ENCODE results near the gene SNX2. TPM values are rescaled to one million over a fixed set of nuclear protein-coding genes. Genes with fewer than 3 reads are reported as not detected.

The SNX2 gene
- total and polyA plus RNA-seq, 9 of the 15 experiments (the other 6 are each of a cell fraction or from before 2014, with no cell fraction given): 35.2 to 86.0 (median 58.1) TPM

DNA sequence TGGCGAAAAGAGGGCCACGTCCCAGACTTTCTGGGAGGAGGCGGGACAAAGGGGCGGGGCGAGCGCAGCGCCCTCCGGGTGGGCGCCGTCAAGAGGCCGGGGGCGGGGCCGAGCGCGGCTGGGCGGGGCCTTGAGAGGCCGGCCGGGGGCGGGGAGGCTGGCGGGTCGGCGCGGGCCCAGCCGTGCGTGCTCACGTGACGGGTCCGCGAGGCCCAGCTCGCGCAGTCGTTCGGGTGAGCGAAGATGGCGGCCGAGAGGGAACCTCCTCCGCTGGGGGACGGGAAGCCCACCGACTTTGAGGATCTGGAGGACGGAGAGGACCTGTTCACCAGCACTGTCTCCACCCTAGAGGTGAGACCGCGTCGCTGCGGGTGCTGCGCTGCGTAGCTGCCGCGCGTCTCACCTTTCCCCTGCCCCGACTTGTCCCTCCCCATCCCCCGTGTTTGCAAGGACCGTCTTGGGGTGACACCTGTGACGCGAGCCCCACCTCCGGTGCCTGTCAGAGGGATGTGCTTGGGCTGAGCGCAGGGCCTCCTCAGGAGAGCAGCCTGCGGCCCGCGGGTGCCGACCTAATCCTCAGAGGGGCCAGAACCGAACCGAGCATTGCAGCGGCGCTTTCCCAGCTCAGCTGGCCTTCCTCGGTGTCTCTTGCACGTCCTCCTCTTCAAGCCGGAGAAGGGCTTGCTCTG, at the start of gene SNX2 (continued):
- TF ChIP-seq, protein P1, sequence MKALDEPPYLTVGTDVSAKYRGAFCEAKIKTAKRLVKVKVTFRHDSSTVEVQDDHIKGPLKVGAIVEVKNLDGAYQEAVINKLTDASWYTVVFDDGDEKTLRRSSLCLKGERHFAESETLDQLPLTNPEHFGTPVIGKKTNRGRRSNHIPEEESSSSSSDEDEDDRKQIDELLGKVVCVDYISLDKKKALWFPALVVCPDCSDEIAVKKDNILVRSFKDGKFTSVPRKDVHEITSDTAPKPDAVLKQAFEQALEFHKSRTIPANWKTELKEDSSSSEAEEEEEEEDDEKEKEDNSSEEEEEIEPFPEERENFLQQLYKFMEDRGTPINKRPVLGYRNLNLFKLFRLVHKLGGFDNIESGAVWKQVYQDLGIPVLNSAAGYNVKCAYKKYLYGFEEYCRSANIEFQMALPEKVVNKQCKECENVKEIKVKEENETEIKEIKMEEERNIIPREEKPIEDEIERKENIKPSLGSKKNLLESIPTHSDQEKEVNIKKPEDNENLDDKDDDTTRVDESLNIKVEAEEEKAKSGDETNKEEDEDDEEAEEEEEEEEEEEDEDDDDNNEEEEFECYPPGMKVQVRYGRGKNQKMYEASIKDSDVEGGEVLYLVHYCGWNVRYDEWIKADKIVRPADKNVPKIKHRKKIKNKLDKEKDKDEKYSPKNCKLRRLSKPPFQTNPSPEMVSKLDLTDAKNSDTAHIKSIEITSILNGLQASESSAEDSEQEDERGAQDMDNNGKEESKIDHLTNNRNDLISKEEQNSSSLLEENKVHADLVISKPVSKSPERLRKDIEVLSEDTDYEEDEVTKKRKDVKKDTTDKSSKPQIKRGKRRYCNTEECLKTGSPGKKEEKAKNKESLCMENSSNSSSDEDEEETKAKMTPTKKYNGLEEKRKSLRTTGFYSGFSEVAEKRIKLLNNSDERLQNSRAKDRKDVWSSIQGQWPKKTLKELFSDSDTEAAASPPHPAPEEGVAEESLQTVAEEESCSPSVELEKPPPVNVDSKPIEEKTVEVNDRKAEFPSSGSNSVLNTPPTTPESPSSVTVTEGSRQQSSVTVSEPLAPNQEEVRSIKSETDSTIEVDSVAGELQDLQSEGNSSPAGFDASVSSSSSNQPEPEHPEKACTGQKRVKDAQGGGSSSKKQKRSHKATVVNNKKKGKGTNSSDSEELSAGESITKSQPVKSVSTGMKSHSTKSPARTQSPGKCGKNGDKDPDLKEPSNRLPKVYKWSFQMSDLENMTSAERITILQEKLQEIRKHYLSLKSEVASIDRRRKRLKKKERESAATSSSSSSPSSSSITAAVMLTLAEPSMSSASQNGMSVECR (CRISPR knock-in tag; IDR thresholded peaks at IDR 0.05): peak; percentile 73
- TF ChIP-seq SMARCE1 (IDR thresholded peaks at IDR 0.05) (peak; percentile 22; the same call in 1 of the 2 replicates), COPS2 (conservative IDR thresholded peaks at IDR 0.05) (no peak), FOXJ3 (CRISPR knock-in tag; IDR thresholded peaks at IDR 0.05) (no peak), ATF7 (IDR thresholded peaks at IDR 0.05) (no peak), MXI1 (IDR thresholded peaks at IDR 0.05; ENCODE audit: low read depth, low read length) (peak; percentile 26; the same call in 1 of the 2 replicates), KDM2B (CRISPR knock-in tag; IDR thresholded peaks at IDR 0.05) (no peak), ZNF717 (CRISPR knock-in tag; IDR thresholded peaks at IDR 0.05) (no peak), HCFC1 (IDR thresholded peaks at IDR 0.05; ENCODE audit: low read depth, low read length) (peak; percentile 41; the same call in 1 of the 2 replicates), SLC30A9 (CRISPR knock-in tag; IDR thresholded peaks at IDR 0.05) (no peak), ZNF583 (CRISPR knock-in tag; IDR thresholded peaks at IDR 0.05) (no peak), ADNP (tag; IDR thresholded peaks at IDR 0.05) (no peak), ZNF507 (tag; conservative IDR thresholded peaks at IDR 0.05) (no peak), SP2 (IDR thresholded peaks at IDR 0.05; ENCODE audit: extremely low read depth, low read depth, low read length, poor library complexity, severe bottlenecking) (no peak), RNF2 (IDR thresholded peaks at IDR 0.05) (no peak), ZNF589 (CRISPR knock-in tag; IDR thresholded peaks at IDR 0.05; ENCODE audit: low read depth) (no peak), GABPB1 (CRISPR knock-in tag; IDR thresholded peaks at IDR 0.05) (peak; percentile 71)
- TF ChIP-seq, protein P2, sequence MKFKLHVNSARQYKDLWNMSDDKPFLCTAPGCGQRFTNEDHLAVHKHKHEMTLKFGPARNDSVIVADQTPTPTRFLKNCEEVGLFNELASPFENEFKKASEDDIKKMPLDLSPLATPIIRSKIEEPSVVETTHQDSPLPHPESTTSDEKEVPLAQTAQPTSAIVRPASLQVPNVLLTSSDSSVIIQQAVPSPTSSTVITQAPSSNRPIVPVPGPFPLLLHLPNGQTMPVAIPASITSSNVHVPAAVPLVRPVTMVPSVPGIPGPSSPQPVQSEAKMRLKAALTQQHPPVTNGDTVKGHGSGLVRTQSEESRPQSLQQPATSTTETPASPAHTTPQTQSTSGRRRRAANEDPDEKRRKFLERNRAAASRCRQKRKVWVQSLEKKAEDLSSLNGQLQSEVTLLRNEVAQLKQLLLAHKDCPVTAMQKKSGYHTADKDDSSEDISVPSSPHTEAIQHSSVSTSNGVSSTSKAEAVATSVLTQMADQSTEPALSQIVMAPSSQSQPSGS (CRISPR knock-in tag; IDR thresholded peaks at IDR 0.05): no peak
- TF ChIP-seq, protein P3, sequence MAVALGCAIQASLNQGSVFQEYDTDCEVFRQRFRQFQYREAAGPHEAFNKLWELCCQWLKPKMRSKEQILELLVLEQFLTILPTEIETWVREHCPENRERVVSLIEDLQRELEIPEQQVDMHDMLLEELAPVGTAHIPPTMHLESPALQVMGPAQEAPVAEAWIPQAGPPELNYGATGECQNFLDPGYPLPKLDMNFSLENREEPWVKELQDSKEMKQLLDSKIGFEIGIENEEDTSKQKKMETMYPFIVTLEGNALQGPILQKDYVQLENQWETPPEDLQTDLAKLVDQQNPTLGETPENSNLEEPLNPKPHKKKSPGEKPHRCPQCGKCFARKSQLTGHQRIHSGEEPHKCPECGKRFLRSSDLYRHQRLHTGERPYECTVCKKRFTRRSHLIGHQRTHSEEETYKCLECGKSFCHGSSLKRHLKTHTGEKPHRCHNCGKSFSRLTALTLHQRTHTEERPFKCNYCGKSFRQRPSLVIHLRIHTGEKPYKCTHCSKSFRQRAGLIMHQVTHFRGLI (CRISPR knock-in tag; IDR thresholded peaks at IDR 0.05): no peak
- TF ChIP-seq, protein P4, sequence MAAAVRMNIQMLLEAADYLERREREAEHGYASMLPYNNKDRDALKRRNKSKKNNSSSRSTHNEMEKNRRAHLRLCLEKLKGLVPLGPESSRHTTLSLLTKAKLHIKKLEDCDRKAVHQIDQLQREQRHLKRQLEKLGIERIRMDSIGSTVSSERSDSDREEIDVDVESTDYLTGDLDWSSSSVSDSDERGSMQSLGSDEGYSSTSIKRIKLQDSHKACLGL (CRISPR knock-in tag; IDR thresholded peaks at IDR 0.05; ENCODE audit: borderline replicate concordance, poor library complexity, severe bottlenecking): no peak
- TF ChIP-seq, protein P5, sequence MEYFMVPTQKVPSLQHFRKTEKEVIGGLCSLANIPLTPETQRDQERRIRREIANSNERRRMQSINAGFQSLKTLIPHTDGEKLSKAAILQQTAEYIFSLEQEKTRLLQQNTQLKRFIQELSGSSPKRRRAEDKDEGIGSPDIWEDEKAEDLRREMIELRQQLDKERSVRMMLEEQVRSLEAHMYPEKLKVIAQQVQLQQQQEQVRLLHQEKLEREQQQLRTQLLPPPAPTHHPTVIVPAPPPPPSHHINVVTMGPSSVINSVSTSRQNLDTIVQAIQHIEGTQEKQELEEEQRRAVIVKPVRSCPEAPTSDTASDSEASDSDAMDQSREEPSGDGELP (CRISPR knock-in tag; IDR thresholded peaks at IDR 0.05; ENCODE audit: borderline replicate concordance): peak; percentile 79; the same call in 1 of the 2 replicates

Measured in K562 (cell line).